HG03135 (cell line): ENCODE data around the gene WNT10A.

ENCODE experiments used
- ATAC-seq: cut with Tn5 transposase; IDR thresholded peaks from one replicate; pipeline ENCODE4 v1.9.1; 2021; ENCODE audit warnings: mild to moderate bottlenecking, moderate library complexity; ENCODE audit not compliant: unreplicated experiment

The WNT10A gene

GRCh38 chr2:218892693-218893348 lies 12.2 kb downstream of the WNT10A start:
- ATAC-seq: peak; percentile 38

GRCh38 chr2:218893349-218894150 lies 12.9 kb downstream of the WNT10A start:
- ATAC-seq: no peak

GRCh38 chr2:218894151-218894879 lies 13.7 kb downstream of the WNT10A start:
- ATAC-seq: no peak

- ATAC-seq: no peak
Measured at GRCh38 chr2:218894880-218895157, 14.2 kb downstream of the WNT10A start.

GRCh38 chr2:218895326-218895725 lies 14.7 kb downstream of the WNT10A start:
- no peak for ATAC-seq

DNA sequence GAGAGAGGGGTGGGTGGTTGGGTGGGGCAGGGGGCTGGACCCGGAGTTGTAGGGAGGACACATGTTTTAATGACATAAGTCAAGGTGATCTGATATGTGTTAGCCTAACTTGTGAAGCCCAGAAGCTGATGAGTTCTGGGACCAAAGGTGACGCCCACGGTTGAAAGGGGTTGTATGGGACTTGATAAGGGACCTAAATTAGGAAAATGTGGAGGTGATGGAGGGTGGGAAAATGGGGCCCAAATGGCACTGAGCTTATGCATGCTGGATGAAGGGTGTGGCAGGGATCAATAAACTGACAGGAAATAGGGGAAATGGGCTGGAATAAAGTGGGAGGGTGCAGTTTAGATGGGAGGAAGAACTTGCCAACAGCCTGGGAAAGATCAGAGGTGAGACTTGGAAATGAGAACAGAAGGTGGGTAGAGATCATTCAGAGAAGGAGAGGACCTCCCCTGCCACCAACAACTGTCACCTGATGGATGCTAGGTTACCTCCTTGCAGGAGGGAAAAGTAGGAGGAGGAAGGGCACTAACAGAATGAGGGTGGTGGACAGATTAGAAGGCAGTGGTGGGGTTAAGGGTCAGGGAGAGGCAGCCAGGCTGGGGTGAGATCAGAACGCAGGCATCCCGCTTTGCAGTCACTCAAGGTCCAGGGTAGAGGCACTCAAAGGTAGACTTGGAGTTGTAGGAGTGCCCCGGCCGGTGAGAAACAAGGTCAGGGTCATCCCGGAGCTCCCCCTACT lies 15.3 kb downstream of the WNT10A start:
- ATAC-seq: peak; percentile 6

- peak; percentile 51 for ATAC-seq
Measured at GRCh38 chr2:218896501-218897393, 16.1 kb downstream of the WNT10A start.

- ATAC-seq: no peak
Measured at GRCh38 chr2:218897394-218898108, 16.9 kb downstream of the WNT10A start.

GRCh38 chr2:218898109-218898878 lies 17.6 kb downstream of the WNT10A start:
- ATAC-seq: no peak

DNA sequence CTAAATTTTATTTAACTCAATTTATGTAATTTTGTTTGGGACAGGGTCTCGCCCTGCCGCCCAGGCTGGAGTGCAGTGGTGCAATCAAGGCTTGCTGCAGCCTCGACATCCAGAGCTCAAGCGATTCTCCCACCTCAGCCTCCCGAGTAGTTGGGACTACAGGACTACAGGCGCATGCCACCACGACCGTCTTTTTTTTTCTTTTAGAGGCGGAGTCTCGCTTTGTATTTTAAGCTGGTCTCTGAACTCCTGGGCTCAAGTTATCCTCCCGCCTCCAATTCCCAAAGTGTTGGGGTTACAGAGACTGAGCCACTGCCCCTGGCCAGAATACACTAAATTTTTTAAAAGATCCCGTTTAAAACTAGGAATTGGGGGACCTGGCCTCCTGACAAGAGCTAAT lies 18.5 kb downstream of the WNT10A start:
- no peak for ATAC-seq

GRCh38 chr2:218902427-218902826 lies 21.8 kb downstream of the WNT10A start:
- ATAC-seq: no peak

DNA sequence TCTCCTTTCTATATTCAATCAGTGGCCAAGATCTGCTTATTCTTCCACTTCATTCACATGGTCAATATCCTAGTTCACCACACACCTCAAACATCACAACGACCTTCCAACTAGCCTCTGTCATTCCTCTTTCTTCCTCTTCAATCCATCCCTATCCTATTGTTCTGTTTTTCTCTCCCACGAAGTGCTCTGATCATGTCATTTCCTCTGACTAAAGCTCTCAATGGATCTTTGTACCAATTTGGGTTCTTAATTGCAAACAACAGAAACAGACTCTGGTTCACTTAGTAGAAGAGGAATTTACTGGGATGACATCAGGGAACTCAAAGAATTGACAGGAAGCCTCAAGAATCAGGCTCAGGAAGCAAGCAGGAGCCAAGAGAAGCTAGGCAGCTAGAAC lies 23.5 kb downstream of the WNT10A start:
- no peak for ATAC-seq

GRCh38 chr2:218908721-218909619 lies 28.3 kb downstream of the WNT10A start:
- ATAC-seq: peak; percentile 92

- no peak for ATAC-seq
Measured at GRCh38 chr2:218910741-218911140, 30.1 kb downstream of the WNT10A start.

- ATAC-seq: no peak
Measured at GRCh38 chr2:218920504-218920903, 39.9 kb downstream of the WNT10A start.

- no peak for ATAC-seq
Measured at GRCh38 chr2:218924757-218925156, 44.1 kb downstream of the WNT10A start.

- no peak for ATAC-seq
Measured at GRCh38 chr2:218925434-218925833, 44.8 kb downstream of the WNT10A start.

DNA sequence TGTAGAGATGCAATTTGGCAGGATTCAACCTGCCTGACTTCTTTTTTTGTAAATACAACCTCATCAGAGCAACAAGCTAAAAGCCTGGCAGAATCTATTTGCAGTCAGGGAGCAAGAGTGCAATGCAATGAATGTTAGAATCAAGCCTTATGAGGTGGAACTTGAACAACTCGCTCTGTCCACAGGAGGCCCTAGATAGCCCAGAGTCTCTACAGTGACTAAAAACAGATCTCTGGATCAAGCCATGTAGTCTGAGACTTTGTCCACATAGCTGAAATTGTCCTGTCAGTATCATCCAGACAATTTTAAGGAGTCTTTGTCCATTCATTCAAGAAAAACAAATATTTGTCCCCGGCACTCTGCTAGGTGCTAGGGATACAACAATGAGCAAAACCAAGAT lies 46.8 kb downstream of the WNT10A start:
- ATAC-seq: no peak
